ENCODE results near the gene CKAP2.

CKAP2 gene

GRCh38 chr13:52450793-52451116 is 4.5 kb upstream of the CKAP2 start:
- Histone ChIP-seq H4K8ac (ENCODE audit: low read length) (no peak overlapping the region), H3K79me1 (replicated peaks; ENCODE audit: low read length, poor library complexity, severe bottlenecking) (peaks cover 7% of the 10 kb centered on the region), H4K91ac (ENCODE audit: low read length) (no peak overlapping the region), H3K9me3 (ENCODE audit: control insufficient read depth, low read length) (no peaks in the 10 kb centered on the region), H3K9ac (ENCODE audit: low read length) (peak overlapping the region; percentile 89), H3K27me3 (ENCODE audit: control insufficient read depth in 1 of 2, insufficient read depth in 1 of 2, low read length in 2 of 2) (no peaks in the 10 kb centered on the region), H2AFZ (ENCODE audit: low read depth, low read length) (no peak overlapping the region), H3K4me1 (ENCODE audit: control insufficient read depth, insufficient read depth, low read depth, low read length) (peaks cover 9% of the 10 kb centered on the region), H2BK12ac (ENCODE audit: low read length in 2 of 2) (no peak overlapping the region), H3K36me3 (ENCODE audit: control insufficient read depth in 1 of 2, insufficient read depth in 2 of 2, low read depth in 1 of 2, low read length in 2 of 2) (no peaks in the 10 kb centered on the region), H3K4me2 (ENCODE audit: low read length, poor library complexity, severe bottlenecking) (peak overlapping the region; percentile 67), H2BK5ac (ENCODE audit: low read depth, low read length, poor library complexity, severe bottlenecking) (no peak overlapping the region), H2AK5ac (ENCODE audit: low read length, severe bottlenecking) (no peak overlapping the region), H3K14ac (ENCODE audit: low read length in 2 of 2) (no peak overlapping the region), H3K4ac (ENCODE audit: low read depth in 1 of 2, low read length in 2 of 2) (no peak overlapping the region), H2BK120ac (ENCODE audit: low read depth, low read length) (no peak overlapping the region), H3K4me3 (ENCODE audit: insufficient read depth in 1 of 2, low read depth in 1 of 2, low read length in 2 of 2) (peak overlapping the region; percentile 20 to 73), H2BK15ac (ENCODE audit: low read depth, poor library complexity, severe bottlenecking) (no peak overlapping the region), H3K18ac (ENCODE audit: low read depth in 1 of 2, low read length in 2 of 2) (no peak overlapping the region), H3K27ac (ENCODE audit: low read length, poor library complexity, severe bottlenecking) (no peak overlapping the region), H3K23ac (ENCODE audit: low read length in 2 of 2) (no peak overlapping the region)
- no peak for DNase-seq
- WGBS = 0% methylated on average over 7 of the region's 8 CpGs

GRCh38 chr13:52451135-52451804 is 4.0 kb upstream of the CKAP2 start:
- Histone ChIP-seq H4K8ac (ENCODE audit: low read length) (no peak overlapping the region), H3K79me1 (replicated peaks; ENCODE audit: low read length, poor library complexity, severe bottlenecking) (peaks cover 7% of the 10 kb centered on the region), H2BK12ac (ENCODE audit: low read length in 2 of 2) (no peak overlapping the region), H3K27me3 (ENCODE audit: control insufficient read depth in 1 of 2, insufficient read depth in 1 of 2, low read length in 2 of 2) (no peaks in the 10 kb centered on the region), H3K4me2 (ENCODE audit: low read length, poor library complexity, severe bottlenecking) (no peak overlapping the region), H3K4me1 (ENCODE audit: control insufficient read depth, insufficient read depth, low read depth, low read length) (peaks cover 9% of the 10 kb centered on the region), H3K4me3 (ENCODE audit: insufficient read depth in 1 of 2, low read depth in 1 of 2, low read length in 2 of 2) (peak overlapping the region in 1 of 2 experiments; percentile 73), H2AK5ac (ENCODE audit: low read length, severe bottlenecking) (no peak overlapping the region), H3K14ac (ENCODE audit: low read length in 2 of 2) (no peak overlapping the region), H2AFZ (ENCODE audit: low read depth, low read length) (no peak overlapping the region), H3K9me3 (ENCODE audit: control insufficient read depth, low read length) (no peaks in the 10 kb centered on the region), H3K9ac (ENCODE audit: low read length) (peak overlapping the region; percentile 89), H2BK120ac (ENCODE audit: low read depth, low read length) (no peak overlapping the region), H2BK15ac (ENCODE audit: low read depth, poor library complexity, severe bottlenecking) (no peak overlapping the region), H4K91ac (ENCODE audit: low read length) (no peak overlapping the region), H3K4ac (ENCODE audit: low read depth in 1 of 2, low read length in 2 of 2) (no peak overlapping the region), H3K18ac (ENCODE audit: low read depth in 1 of 2, low read length in 2 of 2) (no peak overlapping the region), H3K36me3 (ENCODE audit: control insufficient read depth in 1 of 2, insufficient read depth in 2 of 2, low read depth in 1 of 2, low read length in 2 of 2) (no peaks in the 10 kb centered on the region), H2BK5ac (ENCODE audit: low read depth, low read length, poor library complexity, severe bottlenecking) (no peak overlapping the region), H3K23ac (ENCODE audit: low read length in 2 of 2) (no peak overlapping the region), H3K27ac (ENCODE audit: low read length, poor library complexity, severe bottlenecking) (no peak overlapping the region)
- no peak for DNase-seq
- 87% methylated on average over 23 of the region's 24 CpGs for WGBS

DNA sequence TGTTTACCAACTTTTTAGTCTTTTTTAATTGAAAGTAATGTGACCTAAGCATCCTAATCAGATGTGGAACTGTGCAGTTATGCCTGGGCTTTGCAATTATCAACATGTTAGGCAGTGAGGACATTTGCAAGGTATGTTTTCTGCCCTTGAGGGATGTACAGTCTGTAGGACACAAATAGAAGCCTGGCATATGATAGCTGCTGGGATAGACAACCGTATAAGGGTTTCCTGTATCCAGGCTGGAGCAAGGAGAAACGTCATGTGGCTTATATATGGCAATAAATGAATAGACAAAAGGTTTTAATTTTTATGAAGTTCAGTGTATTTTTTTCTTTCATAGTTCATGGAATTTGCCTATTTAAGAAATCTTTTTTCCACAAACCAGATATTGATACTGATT is 2.8 kb upstream of the CKAP2 start:
- Histone ChIP-seq H3K9me3 (ENCODE audit: control insufficient read depth, low read length) (no peaks in the 10 kb centered on the region), H2BK5ac (ENCODE audit: low read depth, low read length, poor library complexity, severe bottlenecking) (no peak overlapping the region), H3K36me3 (ENCODE audit: control insufficient read depth in 1 of 2, insufficient read depth in 2 of 2, low read depth in 1 of 2, low read length in 2 of 2) (peaks cover 0 to 3% of the 10 kb centered on the region in 2 experiments), H3K9ac (ENCODE audit: low read length) (no peak overlapping the region), H2BK120ac (ENCODE audit: low read depth, low read length) (no peak overlapping the region), H3K27me3 (ENCODE audit: control insufficient read depth in 1 of 2, insufficient read depth in 1 of 2, low read length in 2 of 2) (no peaks in the 10 kb centered on the region), H3K4me3 (ENCODE audit: insufficient read depth in 1 of 2, low read depth in 1 of 2, low read length in 2 of 2) (no peak overlapping the region), H3K4ac (ENCODE audit: low read depth in 1 of 2, low read length in 2 of 2) (no peak overlapping the region), H3K27ac (ENCODE audit: low read length, poor library complexity, severe bottlenecking) (no peak overlapping the region), H3K4me1 (ENCODE audit: control insufficient read depth, insufficient read depth, low read depth, low read length) (peaks cover 10% of the 10 kb centered on the region), H3K79me1 (replicated peaks; ENCODE audit: low read length, poor library complexity, severe bottlenecking) (peaks cover 6% of the 10 kb centered on the region), H4K8ac (ENCODE audit: low read length) (no peak overlapping the region), H3K18ac (ENCODE audit: low read depth in 1 of 2, low read length in 2 of 2) (no peak overlapping the region), H2AFZ (ENCODE audit: low read depth, low read length) (no peak overlapping the region), H2BK15ac (ENCODE audit: low read depth, poor library complexity, severe bottlenecking) (no peak overlapping the region), H2AK5ac (ENCODE audit: low read length, severe bottlenecking) (no peak overlapping the region), H2BK12ac (ENCODE audit: low read length in 2 of 2) (no peak overlapping the region), H3K14ac (ENCODE audit: low read length in 2 of 2) (no peak overlapping the region), H3K4me2 (ENCODE audit: low read length, poor library complexity, severe bottlenecking) (no peak overlapping the region), H4K91ac (ENCODE audit: low read length) (no peak overlapping the region), H3K23ac (ENCODE audit: low read length in 2 of 2) (no peak overlapping the region)
- no peak for DNase-seq
- 92% methylated on average over 1 of the region's 2 CpGs for WGBS

DNA sequence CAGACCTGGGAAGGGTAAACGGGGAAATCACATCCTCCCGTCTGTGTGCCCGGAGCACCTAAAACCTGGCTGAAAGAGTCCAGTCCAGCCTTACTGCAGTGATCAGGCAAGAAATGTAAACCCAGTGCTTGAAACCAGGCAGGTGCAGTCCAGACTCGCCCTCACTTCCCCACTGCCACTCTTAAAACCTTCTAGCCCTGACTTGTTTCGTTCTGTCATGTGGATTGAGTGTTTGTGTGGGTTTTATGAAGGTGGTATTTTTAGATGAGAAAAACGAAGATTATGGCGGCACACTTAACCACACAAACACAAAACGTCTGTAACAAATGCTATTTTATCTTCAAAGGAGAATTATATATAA is 839 bp upstream of the CKAP2 start:
- H2AK5ac ChIP-seq (ENCODE audit: low read length, severe bottlenecking) = no peak overlapping the region
- H3K4me2 ChIP-seq (ENCODE audit: low read length, poor library complexity, severe bottlenecking) = peak overlapping the region; percentile 72
- H2BK12ac ChIP-seq (ENCODE audit: low read length in 2 of 2) = no peak overlapping the region
- H3K9ac ChIP-seq (ENCODE audit: low read length) = peak overlapping the region; percentile 88
- H3K4me1 ChIP-seq (ENCODE audit: control insufficient read depth, insufficient read depth, low read depth, low read length) = peaks cover 9% of the 10 kb centered on the region
- peak overlapping the region; percentile 76 for H2AFZ ChIP-seq (ENCODE audit: low read depth, low read length)
- DNase-seq = peak; percentile 6
- H2BK15ac ChIP-seq (ENCODE audit: low read depth, poor library complexity, severe bottlenecking) = no peak overlapping the region
- H2BK120ac ChIP-seq (ENCODE audit: low read depth, low read length) = no peak overlapping the region
- H3K14ac ChIP-seq (ENCODE audit: low read length in 2 of 2) = no peak overlapping the region
- no peak overlapping the region for H3K4ac ChIP-seq (ENCODE audit: low read depth in 1 of 2, low read length in 2 of 2)
- no peak overlapping the region for H3K27ac ChIP-seq (ENCODE audit: low read length, poor library complexity, severe bottlenecking)
- peak overlapping the region in 1 of 2 experiments; percentile 83 for H3K4me3 ChIP-seq (ENCODE audit: insufficient read depth in 1 of 2, low read depth in 1 of 2, low read length in 2 of 2)
- H4K8ac ChIP-seq (ENCODE audit: low read length) = no peak overlapping the region
- 30% methylated on average over 3 of the region's 8 CpGs for whole genome bisulfite sequencing
- H3K9me3 ChIP-seq (ENCODE audit: control insufficient read depth, low read length) = no peaks in the 10 kb centered on the region
- no peak overlapping the region for H3K23ac ChIP-seq (ENCODE audit: low read length in 2 of 2)
- H3K18ac ChIP-seq (ENCODE audit: low read depth in 1 of 2, low read length in 2 of 2) = no peak overlapping the region
- no peaks in the 10 kb centered on the region for H3K27me3 ChIP-seq (ENCODE audit: control insufficient read depth in 1 of 2, insufficient read depth in 1 of 2, low read length in 2 of 2)
- no peak overlapping the region for H2BK5ac ChIP-seq (ENCODE audit: low read depth, low read length, poor library complexity, severe bottlenecking)
- H3K79me1 ChIP-seq (replicated peaks; ENCODE audit: low read length, poor library complexity, severe bottlenecking) = peaks cover 5% of the 10 kb centered on the region
- H3K36me3 ChIP-seq (ENCODE audit: control insufficient read depth in 1 of 2, insufficient read depth in 2 of 2, low read depth in 1 of 2, low read length in 2 of 2) = peaks cover 3% of the 10 kb centered on the region in 2 experiments
- no peak overlapping the region for H4K91ac ChIP-seq (ENCODE audit: low read length)
